Stimulated activated CD8-positive, alpha-beta memory T cell treated with anti-CD3 and anti-CD28 coated beads, Interleukin-12 subunit alpha, Interleukin-12 subunit beta, amount 100 ng/mL, for 24 hours (primary cell): ENCODE measurements around the gene ATP7B.

ENCODE experiments used
- DNase-seq: peaks from one replicate; pipeline ENCODE4 v3.0.0-alpha.2; 2020; ENCODE audit errors: extremely low read depth

Gene ATP7B

GRCh38 chr13:51950722-51951121, 60.5 kb downstream of the ATP7B start:
- no peak for DNase-seq

GRCh38 chr13:51946163-51946669, 65.0 kb downstream of the ATP7B start:
- no peak for DNase-seq

GRCh38 chr13:51945149-51945548, 66.1 kb downstream of the ATP7B start:
- no peak for DNase-seq

GRCh38 chr13:51944428-51944827, 66.8 kb downstream of the ATP7B start:
- no peak for DNase-seq

- DNase-seq = no peak
Measured at GRCh38 chr13:51943721-51944120, 67.5 kb downstream of the ATP7B start.

GRCh38 chr13:51942189-51942588, 69.1 kb downstream of the ATP7B start:
- DNase-seq = no peak

GRCh38 chr13:51938454-51938853, 72.8 kb downstream of the ATP7B start:
- DNase-seq = no peak

GRCh38 chr13:51937320-51938290, 73.6 kb downstream of the ATP7B start:
- DNase-seq = no peak

GRCh38 chr13:51935326-51936171, 75.7 kb downstream of the ATP7B start:
- no peak for DNase-seq

GRCh38 chr13:51934461-51935087, 76.7 kb downstream of the ATP7B start:
- DNase-seq = no peak

GRCh38 chr13:51933466-51934058, 77.7 kb downstream of the ATP7B start:
- no peak for DNase-seq

GRCh38 chr13:51932231-51932630, 79.0 kb downstream of the ATP7B start:
- DNase-seq = no peak

GRCh38 chr13:51931606-51932005, 79.6 kb downstream of the ATP7B start:
- DNase-seq = no peak

- no peak for DNase-seq
Measured at GRCh38 chr13:51929699-51930098, 81.6 kb downstream of the ATP7B start.

- no peak for DNase-seq
Measured at GRCh38 chr13:51928231-51928630, 83.0 kb downstream of the ATP7B start.

- DNase-seq = no peak
Measured at GRCh38 chr13:51927129-51927528, 84.1 kb downstream of the ATP7B start.

- DNase-seq = no peak
Measured at GRCh38 chr13:51926528-51926885, 84.7 kb downstream of the ATP7B start.

GRCh38 chr13:51925865-51926527, 85.3 kb downstream of the ATP7B start:
- DNase-seq = no peak

GRCh38 chr13:51924756-51925544, 86.3 kb downstream of the ATP7B start:
- DNase-seq = no peak

- DNase-seq = no peak
Measured at GRCh38 chr13:51923983-51924539, 87.2 kb downstream of the ATP7B start.
